22Rv1 (cell line): ENCODE results near the gene LEPR.

Source experiments
- ZFX ChIP-seq: fragments of 450-650 bp; IDR thresholded peaks from 2 replicates; pipeline ENCODE4 v1.6.1; 2017; ENCODE audit warnings: antibody characterized with exemption, borderline replicate concordance
- TF ChIP-seq, protein P1 (sequence below): fragments of 450-650 bp; IDR thresholded peaks from 2 replicates; pipeline ENCODE4 v1.5.1; 2017; ENCODE audit warnings: mild to moderate bottlenecking

GRCh38 chr1:65392497-65392896 is 28.0 kb upstream of the LEPR start:
- TF ChIP-seq, protein P1, sequence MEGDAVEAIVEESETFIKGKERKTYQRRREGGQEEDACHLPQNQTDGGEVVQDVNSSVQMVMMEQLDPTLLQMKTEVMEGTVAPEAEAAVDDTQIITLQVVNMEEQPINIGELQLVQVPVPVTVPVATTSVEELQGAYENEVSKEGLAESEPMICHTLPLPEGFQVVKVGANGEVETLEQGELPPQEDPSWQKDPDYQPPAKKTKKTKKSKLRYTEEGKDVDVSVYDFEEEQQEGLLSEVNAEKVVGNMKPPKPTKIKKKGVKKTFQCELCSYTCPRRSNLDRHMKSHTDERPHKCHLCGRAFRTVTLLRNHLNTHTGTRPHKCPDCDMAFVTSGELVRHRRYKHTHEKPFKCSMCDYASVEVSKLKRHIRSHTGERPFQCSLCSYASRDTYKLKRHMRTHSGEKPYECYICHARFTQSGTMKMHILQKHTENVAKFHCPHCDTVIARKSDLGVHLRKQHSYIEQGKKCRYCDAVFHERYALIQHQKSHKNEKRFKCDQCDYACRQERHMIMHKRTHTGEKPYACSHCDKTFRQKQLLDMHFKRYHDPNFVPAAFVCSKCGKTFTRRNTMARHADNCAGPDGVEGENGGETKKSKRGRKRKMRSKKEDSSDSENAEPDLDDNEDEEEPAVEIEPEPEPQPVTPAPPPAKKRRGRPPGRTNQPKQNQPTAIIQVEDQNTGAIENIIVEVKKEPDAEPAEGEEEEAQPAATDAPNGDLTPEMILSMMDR = no peak
- TF ChIP-seq ZFX = no peak
